GM21447 (cell line): Measurements from ENCODE around the gene XPO5.

Experiments used
- ATAC-seq: cut with Tn5 transposase; IDR thresholded peaks from one replicate; pipeline ENCODE4 v1.9.1; 2021; ENCODE audit not compliant: unreplicated experiment

The XPO5 gene

DNA sequence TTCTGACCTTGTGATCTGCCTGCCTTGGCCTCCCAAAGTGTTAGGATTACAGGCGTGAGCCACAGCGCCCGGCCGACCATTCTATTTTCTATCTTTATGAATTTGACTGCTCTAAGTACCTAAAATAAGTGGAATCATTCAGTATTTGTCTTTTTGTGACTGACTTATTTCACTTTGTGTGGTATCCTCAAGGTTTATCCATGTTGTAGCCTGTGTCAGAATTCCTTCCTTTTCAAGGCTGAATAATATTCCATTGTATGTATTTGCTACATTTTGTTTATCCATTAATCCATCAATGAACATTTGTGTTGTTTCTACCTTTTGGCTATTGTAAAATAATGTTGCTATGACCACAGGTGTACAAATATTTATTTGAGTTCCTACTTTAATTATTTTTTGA lies 103.3 kb downstream of the XPO5 start:
- no peak for ATAC-seq
